Esophagus muscularis mucosa (tissue), 4 donors: ENCODE results near the gene RNF157. TPM values are rescaled to one million over a fixed set of nuclear protein-coding genes. Genes with fewer than 3 reads are reported as not detected.

Source experiments
- DNase-seq: peaks from one replicate; pipeline ENCODE4 v3.0.0-alpha.2; 2017; ENCODE audit errors: extremely low spot score
- H3K27ac ChIP-seq, 4 donors: fragments of 200-600 bp; sonication (generic); replicated peaks in 1 of 4; 1 replicate in 3 of 4; 2 replicates in 1 of 4; pipeline ENCODE4 v1.5.1; 2016 to 2019; ENCODE audit warnings: mild to moderate bottlenecking in 1 of 4
- H3K27me3 ChIP-seq, 4 donors: fragments of 200-600 bp; sonication (generic); one replicate each; pipeline versions ENCODE4 v1.5.1 to v1.6.0; 2016 to 2019
- H3K36me3 ChIP-seq, 4 donors: fragments of 200-600 bp; sonication (generic); one replicate each; pipeline ENCODE4 v1.5.1; 2016 to 2019
- H3K4me1 ChIP-seq, 4 donors: fragments of 200-600 bp; sonication (generic); one replicate each; pipeline ENCODE4 v1.5.1; 2016 to 2019
- H3K4me3 ChIP-seq, 4 donors: fragments of 200-600 bp; sonication (generic); 1 replicate in 2 of 4; 2 replicates in 2 of 4; pipeline ENCODE4 v1.5.1; 2016 to 2019; ENCODE audit warnings: mild to moderate bottlenecking in 4 of 4, moderate library complexity in 1 of 4
- H3K9me3 ChIP-seq, 4 donors: fragments of 200-600 bp; sonication (generic); 1 replicate in 3 of 4; 2 replicates in 1 of 4; pipeline ENCODE4 v1.5.1; 2016 to 2019
- CTCF ChIP-seq, 3 experiments: fragments of 200-600 bp in 2 of 3; fragments of 450-650 bp in 1 of 3; sonication (generic) in 2 of 3; IDR thresholded peaks; one replicate each; pipeline ENCODE4 v1.5.1; 2017 to 2019; ENCODE audit warnings: antibody characterized with exemption in 3 of 3, mild to moderate bottlenecking in 2 of 3, moderate library complexity in 1 of 3
- EP300 ChIP-seq: sonication (generic); formaldehyde crosslinking; IDR thresholded peaks from one replicate; pipeline ENCODE4 v1.6.1; 2017; ENCODE audit warnings: antibody characterized with exemption
- POLR2A ChIP-seq: fragments of 450-650 bp; IDR thresholded peaks from one replicate; pipeline ENCODE4 v1.6.1; 2017; ENCODE audit warnings: antibody characterized with exemption, moderate library complexity, mild to moderate bottlenecking, low read depth
- POLR2AphosphoS5 ChIP-seq, 2 donors: sonication (generic); formaldehyde crosslinking; IDR thresholded peaks; one replicate each; pipeline ENCODE4 v1.6.1; 2017; ENCODE audit warnings: antibody characterized with exemption in 2 of 2
- WGBS: methylation state at CpG from one replicate; pipeline ENCODE4 v1.1.5; 2018; 5-methylcytosine and 5-hydroxymethylcytosine counted together
- intact Hi-C: fragments of 100-400 bp; cut with DNase I; formaldehyde crosslinking; loops from one replicate; pipeline ENCODE4 v1.15.1; 2023
- total RNA-seq, 4 donors: library from RNA; depleted of rRNA; stranded (reverse); fragments of >200 nt; gene quantifications; one replicate each; pipeline versions ENCODE4 v1.1.0 to v1.2.1, GENCODE V29; 2016

RNF157 gene
- total RNA-seq, 4 donors from 2014 or later, result 2.1 to 8.1 (median 4.8) TPM

GRCh38 chr17:76198702-76199101, 41.6 kb downstream of the RNF157 start:
- no peak overlapping the region for H3K27ac ChIP-seq
- H3K4me1 ChIP-seq, result peaks cover 19 to 24% (median 20%) of the 10 kb centered on the region in 4 donors
- no peak for TF ChIP-seq CTCF (IDR thresholded peaks at IDR 0.05)
- no peak for TF ChIP-seq POLR2AphosphoS5 (IDR thresholded peaks at IDR 0.05)
- TF ChIP-seq POLR2A, result no peak
- H3K36me3 ChIP-seq, result no peaks in the 10 kb centered on the region
- H3K27me3 ChIP-seq, result no peaks in the 10 kb centered on the region
- H3K9me3 ChIP-seq, result no peaks in the 10 kb centered on the region
- no peak overlapping the region for H3K4me3 ChIP-seq
- no peak for DNase-seq
- 95% methylated on average over 5 of the region's 5 CpGs for WGBS
- intact Hi-C loops, result no loop called here

GRCh38 chr17:76197911-76198310, 42.4 kb downstream of the RNF157 start:
- no peak for TF ChIP-seq POLR2AphosphoS5 (IDR thresholded peaks at IDR 0.05)
- TF ChIP-seq POLR2A, result no peak
- TF ChIP-seq CTCF (IDR thresholded peaks at IDR 0.05), result no peak
- TF ChIP-seq EP300, result no peak
- Histone ChIP-seq H3K4me3 (no peak overlapping the region), H3K27me3 (no peaks in the 10 kb centered on the region), H3K27ac (no peak overlapping the region), H3K9me3 (no peaks in the 10 kb centered on the region), H3K36me3 (no peaks in the 10 kb centered on the region), H3K4me1 (peaks cover 19 to 24% (median 20%) of the 10 kb centered on the region in 4 donors)
- 89% methylated on average over 2 of the region's 2 CpGs for WGBS
- intact Hi-C loops, result no loop called here
- DNase-seq, result no peak

GRCh38 chr17:76196675-76197074, 43.6 kb downstream of the RNF157 start:
- Histone ChIP-seq H3K27me3 (no peaks in the 10 kb centered on the region), H3K9me3 (no peaks in the 10 kb centered on the region), H3K4me1 (peaks cover 19 to 24% (median 20%) of the 10 kb centered on the region in 4 donors), H3K36me3 (no peaks in the 10 kb centered on the region), H3K27ac (peak overlapping the region in 2 of 4 donors; percentile 58 to 59), H3K4me3 (no peak overlapping the region)
- 42% methylated on average over 3 of the region's 3 CpGs for WGBS
- TF ChIP-seq POLR2AphosphoS5 (IDR thresholded peaks at IDR 0.05), result peak; percentile 84 to 85
- TF ChIP-seq CTCF (IDR thresholded peaks at IDR 0.05), result no peak
- peak; percentile 94 for DNase-seq
- intact Hi-C loops, result no loop called here

- intact Hi-C loops, result no loop called here
Measured at GRCh38 chr17:76195281-76196096, 44.8 kb downstream of the RNF157 start.

GRCh38 chr17:76193591-76193990, 46.7 kb downstream of the RNF157 start:
- Histone ChIP-seq H3K4me3 (no peak overlapping the region), H3K9me3 (no peaks in the 10 kb centered on the region), H3K36me3 (no peaks in the 10 kb centered on the region), H3K4me1 (peaks cover 19 to 24% (median 20%) of the 10 kb centered on the region in 4 donors), H3K27ac (no peak overlapping the region), H3K27me3 (no peaks in the 10 kb centered on the region)
- WGBS, result 84% methylated on average over 13 of the region's 13 CpGs
- TF ChIP-seq EP300, result no peak
- TF ChIP-seq CTCF (IDR thresholded peaks at IDR 0.05), result no peak
- TF ChIP-seq POLR2A, result no peak
- TF ChIP-seq POLR2AphosphoS5 (IDR thresholded peaks at IDR 0.05), result no peak
- intact Hi-C loops, result no loop called here
- no peak for DNase-seq

More at GRCh38 chr17:76195281-76196096, 44.8 kb downstream of the RNF157 start:
- Histone ChIP-seq H3K27ac (no peak overlapping the region), H3K9me3 (no peaks in the 10 kb centered on the region), H3K4me3 (no peak overlapping the region), H3K36me3 (no peaks in the 10 kb centered on the region), H3K4me1 (peaks cover 19 to 24% (median 20%) of the 10 kb centered on the region in 4 donors), H3K27me3 (no peaks in the 10 kb centered on the region)
- WGBS, result 96% methylated on average over 12 of the region's 12 CpGs
- TF ChIP-seq POLR2A, result no peak
- no peak for DNase-seq
